Uterine smooth muscle cell (primary cell): ENCODE results near the gene POTEC. TPM values are rescaled to one million over a fixed set of nuclear protein-coding genes. Genes with fewer than 3 reads are reported as not detected.

Source experiments
- total RNA-seq: library from RNA; depleted of rRNA; stranded (reverse); fragments of >200 nt; gene quantifications from 2 replicates; pipeline ENCODE4 v1.2.3, GENCODE V29; 2014

The POTEC gene
- not detected in 2 replicates for total RNA-seq

DNA sequence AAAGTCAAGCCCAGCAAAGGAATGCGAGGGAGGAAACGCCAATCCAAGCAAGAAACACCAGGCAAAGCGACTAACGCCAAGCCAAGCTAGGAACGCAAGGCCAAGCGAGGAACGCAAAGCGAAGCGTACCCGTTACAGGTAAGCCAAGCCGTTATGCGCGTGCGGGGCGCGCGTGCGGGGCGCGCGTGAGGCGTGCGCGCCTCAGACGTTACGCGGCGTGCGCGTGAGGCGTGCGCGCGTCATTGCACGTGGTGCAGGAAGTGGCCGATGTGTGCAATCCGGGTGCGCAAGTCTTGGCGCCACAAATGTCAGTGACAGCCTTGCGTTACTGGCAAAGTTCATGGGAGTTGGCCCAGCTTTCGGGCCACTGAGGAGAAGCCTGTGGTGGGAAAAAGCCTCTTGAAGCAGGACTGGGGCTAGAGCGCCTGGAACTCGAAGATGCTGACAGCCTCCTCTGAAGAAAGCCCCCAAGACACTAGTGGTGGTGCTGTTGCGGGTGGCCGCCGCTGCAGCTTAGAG lies at the start of gene POTEC:
Gene POTEC, minus strand, starts transcription at position 155 of the 519 bp plus-strand sequence. CDS start 454 bp downstream, outside the sequence.

Other genes with a start within 250 kb of the POTEC start
- 0.12 and 0.55 TPM in 2 replicates for gene ANKRD30B, start 204.6 kb upstream of the POTEC start, total RNA-seq